OCI-LY1 (cell line): ENCODE results near the gene FLVCR2.

Experiments
- H2AFZ ChIP-seq: fragments of 200-600 bp; sonication (generic), shearing (Covaris generic); 2 replicates; pipeline ENCODE4 v1.6.0; 2014; ENCODE audit warnings: antibody characterized with exemption, mild to moderate bottlenecking, low read length
- H3F3A ChIP-seq: fragments of 200-600 bp; sonication (generic), shearing (Covaris generic); 2 replicates; pipeline ENCODE4 v1.6.0; 2014; ENCODE audit warnings: mild to moderate bottlenecking, antibody characterized with exemption, low read length, moderate library complexity; ENCODE audit not compliant: insufficient read depth
- H3K27ac ChIP-seq: fragments of 200-600 bp; sonication (generic); 2 replicates; pipeline ENCODE4 v1.5.1; 2014; ENCODE audit warnings: low read length, mixed run types, mild to moderate bottlenecking, low read depth; ENCODE audit not compliant: poor library complexity, severe bottlenecking
- H3K27me3 ChIP-seq: fragments of 200-600 bp; sonication (generic); 2 replicates; pipeline ENCODE4 v1.6.0; 2014; ENCODE audit warnings: antibody characterized with exemption, mild to moderate bottlenecking, low read length, moderate library complexity; ENCODE audit not compliant: insufficient read depth
- H3K36me3 ChIP-seq: fragments of 200-600 bp; sonication (generic); 2 replicates; pipeline ENCODE4 v1.6.1; 2014; ENCODE audit warnings: mild to moderate bottlenecking, antibody characterized with exemption, low read length, moderate library complexity, mixed read lengths; ENCODE audit not compliant: insufficient read depth
- H3K4me1 ChIP-seq: fragments of 200-600 bp; sonication (generic); 2 replicates; pipeline ENCODE4 v1.5.1; 2014; ENCODE audit warnings: mild to moderate bottlenecking, low read length, moderate library complexity; ENCODE audit not compliant: insufficient read depth, severe bottlenecking
- H3K4me2 ChIP-seq: fragments of 200-600 bp; sonication (generic), shearing (Covaris generic); 2 replicates; pipeline ENCODE4 v1.6.1; 2014; ENCODE audit warnings: low read length
- H3K4me3 ChIP-seq: fragments of 200-600 bp; sonication (generic); 2 replicates; pipeline ENCODE4 v1.5.1; 2014; ENCODE audit warnings: low read length, low read depth, mild to moderate bottlenecking, mixed read lengths; ENCODE audit not compliant: poor library complexity, severe bottlenecking
- H3K79me2 ChIP-seq: fragments of 200-600 bp; shearing (Covaris generic); 2 replicates; pipeline ENCODE4 v1.6.1; 2016; ENCODE audit warnings: mixed run types, low read length, mixed read lengths; ENCODE audit not compliant: insufficient read depth
- H3K9ac ChIP-seq: fragments of 200-600 bp; sonication (generic), shearing (Covaris generic); 2 replicates; pipeline ENCODE4 v1.6.1; 2014; ENCODE audit warnings: mild to moderate bottlenecking, low read length, mixed read lengths
- H3K9me2 ChIP-seq: fragments of 200-600 bp; sonication (generic), shearing (Covaris generic); 2 replicates; pipeline ENCODE4 v1.6.1; 2014; ENCODE audit warnings: low read depth, mild to moderate bottlenecking, low read length, mixed read lengths
- H3K9me3 ChIP-seq: fragments of 200-600 bp; shearing (Covaris generic); 2 replicates; pipeline ENCODE4 v1.6.1; 2014; ENCODE audit warnings: low read length, mixed read lengths
- H4K20me1 ChIP-seq: fragments of 200-600 bp; sonication (generic), shearing (Covaris generic); 2 replicates; pipeline ENCODE4 v1.6.0; 2016; ENCODE audit warnings: mild to moderate bottlenecking, low read length; ENCODE audit not compliant: insufficient read depth
- EZH2 ChIP-seq: fragments of 200-600 bp; sonication (generic), shearing (Covaris generic); IDR thresholded peaks from 2 replicates; pipeline ENCODE4 v1.8.0; 2017; ENCODE audit warnings: borderline replicate concordance, mixed run types, mild to moderate bottlenecking, antibody characterized with exemption, low read length, moderate library complexity, mixed read lengths
- TF ChIP-seq, protein P1 (sequence below): fragments of 200-600 bp; sonication (generic), shearing (Covaris generic); IDR thresholded peaks from 2 replicates; pipeline ENCODE4 v1.5.1; 2017; ENCODE audit warnings: mild to moderate bottlenecking, antibody characterized with exemption, low read length, moderate library complexity, mixed read lengths

The FLVCR2 gene

DNA sequence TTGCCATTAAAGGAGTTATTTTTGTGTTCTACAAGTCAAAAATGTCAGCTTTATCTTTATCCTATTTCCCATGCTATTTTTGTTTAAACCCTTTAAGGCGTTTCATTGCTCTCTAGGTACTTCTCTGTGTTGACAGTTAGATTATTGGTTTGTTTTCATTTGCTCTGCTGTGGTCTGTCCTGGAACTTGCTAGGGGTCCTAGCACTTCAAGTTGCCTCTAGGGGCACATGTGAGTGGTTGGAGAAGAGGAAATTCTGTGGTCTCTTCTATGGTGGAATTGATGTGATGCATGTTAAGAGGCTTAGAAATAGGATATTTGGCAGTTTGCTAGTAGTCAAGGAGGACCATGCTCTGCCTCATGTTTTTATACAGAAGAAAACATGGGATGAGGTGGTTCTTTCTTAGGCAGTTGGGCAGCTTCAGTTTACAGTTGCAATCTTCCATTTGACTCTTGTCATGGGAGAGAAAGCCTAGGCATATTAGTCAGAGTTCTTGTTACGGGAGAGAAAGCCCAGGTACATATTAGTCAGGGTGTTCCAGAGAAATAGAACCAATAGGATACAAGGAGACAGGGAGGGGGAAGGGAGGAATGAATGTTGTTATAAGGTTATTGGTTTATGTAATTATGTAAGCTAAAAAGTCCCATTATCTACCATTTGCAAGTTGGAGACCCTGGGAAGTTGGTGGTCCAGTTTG lies 97.0 kb downstream of the FLVCR2 start:
- H3K9me2 ChIP-seq: no peaks in the 10 kb centered on the region
- no peaks in the 10 kb centered on the region for H3F3A ChIP-seq
- H3K27ac ChIP-seq: no peak overlapping the region
- no peaks in the 10 kb centered on the region for H3K79me2 ChIP-seq
- H3K4me1 ChIP-seq: no peaks in the 10 kb centered on the region
- H3K4me2 ChIP-seq: no peak overlapping the region
- H3K9me3 ChIP-seq: no peaks in the 10 kb centered on the region
- no peak overlapping the region for H3K9ac ChIP-seq
- no peaks in the 10 kb centered on the region for H3K27me3 ChIP-seq
- peaks cover 15% of the 10 kb centered on the region for H3K36me3 ChIP-seq
- no peak overlapping the region for H3K4me3 ChIP-seq
- H2AFZ ChIP-seq: no peak overlapping the region
- H4K20me1 ChIP-seq: no peaks in the 10 kb centered on the region
- TF ChIP-seq, protein P1, sequence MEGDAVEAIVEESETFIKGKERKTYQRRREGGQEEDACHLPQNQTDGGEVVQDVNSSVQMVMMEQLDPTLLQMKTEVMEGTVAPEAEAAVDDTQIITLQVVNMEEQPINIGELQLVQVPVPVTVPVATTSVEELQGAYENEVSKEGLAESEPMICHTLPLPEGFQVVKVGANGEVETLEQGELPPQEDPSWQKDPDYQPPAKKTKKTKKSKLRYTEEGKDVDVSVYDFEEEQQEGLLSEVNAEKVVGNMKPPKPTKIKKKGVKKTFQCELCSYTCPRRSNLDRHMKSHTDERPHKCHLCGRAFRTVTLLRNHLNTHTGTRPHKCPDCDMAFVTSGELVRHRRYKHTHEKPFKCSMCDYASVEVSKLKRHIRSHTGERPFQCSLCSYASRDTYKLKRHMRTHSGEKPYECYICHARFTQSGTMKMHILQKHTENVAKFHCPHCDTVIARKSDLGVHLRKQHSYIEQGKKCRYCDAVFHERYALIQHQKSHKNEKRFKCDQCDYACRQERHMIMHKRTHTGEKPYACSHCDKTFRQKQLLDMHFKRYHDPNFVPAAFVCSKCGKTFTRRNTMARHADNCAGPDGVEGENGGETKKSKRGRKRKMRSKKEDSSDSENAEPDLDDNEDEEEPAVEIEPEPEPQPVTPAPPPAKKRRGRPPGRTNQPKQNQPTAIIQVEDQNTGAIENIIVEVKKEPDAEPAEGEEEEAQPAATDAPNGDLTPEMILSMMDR: peak; percentile 44
- TF ChIP-seq EZH2: no peak

DNA sequence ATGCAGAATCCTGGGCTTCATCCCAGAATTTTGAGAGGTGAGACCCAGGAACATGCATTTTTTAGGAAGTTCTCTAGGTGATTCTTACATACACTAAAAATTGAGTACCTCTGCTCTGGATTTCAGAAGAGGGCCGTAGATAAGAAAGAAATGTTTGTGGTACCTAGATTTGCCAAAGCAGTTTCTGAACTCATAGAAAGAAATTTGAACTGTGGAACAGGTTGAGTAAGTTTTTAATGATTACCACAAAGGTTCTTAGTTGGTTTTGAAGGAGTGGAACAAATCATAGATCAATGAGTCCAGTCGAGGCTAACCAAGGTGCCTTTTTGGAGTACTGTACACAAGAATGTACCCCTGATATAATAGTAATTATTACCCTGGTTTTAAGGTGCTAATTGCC lies 107.5 kb downstream of the FLVCR2 start:
- Histone ChIP-seq H3K79me2 (no peaks in the 10 kb centered on the region), H2AFZ (no peak overlapping the region)

GRCh38 chr14:75689012-75689411 lies 110.6 kb downstream of the FLVCR2 start:
- Histone ChIP-seq H3K9me3 (no peaks in the 10 kb centered on the region), H3K9ac (no peak overlapping the region), H3K27ac (no peak overlapping the region), H4K20me1 (no peaks in the 10 kb centered on the region), H3F3A (no peaks in the 10 kb centered on the region), H3K4me2 (no peak overlapping the region), H3K4me1 (no peaks in the 10 kb centered on the region), H3K27me3 (no peaks in the 10 kb centered on the region), H3K79me2 (no peaks in the 10 kb centered on the region), H3K36me3 (peaks cover 32% of the 10 kb centered on the region), H3K9me2 (no peaks in the 10 kb centered on the region), H2AFZ (no peak overlapping the region), H3K4me3 (no peak overlapping the region)
- TF ChIP-seq, protein P1: no peak
- no peak for TF ChIP-seq EZH2

More for the DNA sequence above, 107.5 kb downstream of the FLVCR2 start:
- H3K27me3 ChIP-seq: no peaks in the 10 kb centered on the region
- H3K9ac ChIP-seq: no peak overlapping the region
- no peak overlapping the region for H3K4me3 ChIP-seq
- TF ChIP-seq, protein P1: no peak
- TF ChIP-seq EZH2: no peak
- H3K9me3 ChIP-seq: no peaks in the 10 kb centered on the region
- H3K9me2 ChIP-seq: no peaks in the 10 kb centered on the region
- H4K20me1 ChIP-seq: no peaks in the 10 kb centered on the region
- H3F3A ChIP-seq: no peaks in the 10 kb centered on the region
- H3K4me2 ChIP-seq: no peak overlapping the region
- H3K4me1 ChIP-seq: no peaks in the 10 kb centered on the region
- H3K27ac ChIP-seq: no peak overlapping the region
- peaks cover 30% of the 10 kb centered on the region for H3K36me3 ChIP-seq
